Fibroblast of pulmonary artery (primary cell): ENCODE results near the gene HK3.

Experiments used
- DNase-seq: peaks from one replicate; pipeline ENCODE4 v3.0.0-alpha.2; 2010; ENCODE audit warnings: low read depth
- H3K4me3 ChIP-seq: replicated peaks from 2 replicates; pipeline ENCODE4 v1.5.1; 2011; ENCODE audit warnings: low read depth, mild to moderate bottlenecking, control low read depth, low read length, moderate library complexity
- TF ChIP-seq, protein P1 (sequence below): IDR thresholded peaks from 2 replicates; pipeline ENCODE4 v1.5.1; 2011; ENCODE audit warnings: mild to moderate bottlenecking, control low read depth, low read length, inconsistent platforms; ENCODE audit errors: missing control alignments

HK3 gene

DNA sequence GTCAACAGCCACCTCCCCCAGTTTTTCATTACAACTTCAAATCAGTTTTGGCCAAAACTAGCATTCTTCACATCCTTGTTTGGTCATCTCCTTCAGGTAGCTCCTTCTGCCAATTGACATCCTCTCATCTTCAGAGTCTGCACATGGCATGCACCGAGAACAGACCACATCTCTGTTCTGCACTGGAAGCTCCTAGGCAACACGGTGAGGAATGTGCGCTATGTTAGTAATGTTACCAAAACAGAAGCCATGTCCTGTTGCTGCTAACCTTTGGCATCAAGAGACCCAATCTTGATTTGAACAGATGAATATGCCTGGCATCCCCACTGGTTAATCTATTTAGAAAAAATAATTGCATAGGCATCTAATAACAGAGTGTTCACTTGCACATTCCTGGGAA lies 5.1 kb upstream of the HK3 start:
- DNase-seq, result no peak
- TF ChIP-seq, protein P1, sequence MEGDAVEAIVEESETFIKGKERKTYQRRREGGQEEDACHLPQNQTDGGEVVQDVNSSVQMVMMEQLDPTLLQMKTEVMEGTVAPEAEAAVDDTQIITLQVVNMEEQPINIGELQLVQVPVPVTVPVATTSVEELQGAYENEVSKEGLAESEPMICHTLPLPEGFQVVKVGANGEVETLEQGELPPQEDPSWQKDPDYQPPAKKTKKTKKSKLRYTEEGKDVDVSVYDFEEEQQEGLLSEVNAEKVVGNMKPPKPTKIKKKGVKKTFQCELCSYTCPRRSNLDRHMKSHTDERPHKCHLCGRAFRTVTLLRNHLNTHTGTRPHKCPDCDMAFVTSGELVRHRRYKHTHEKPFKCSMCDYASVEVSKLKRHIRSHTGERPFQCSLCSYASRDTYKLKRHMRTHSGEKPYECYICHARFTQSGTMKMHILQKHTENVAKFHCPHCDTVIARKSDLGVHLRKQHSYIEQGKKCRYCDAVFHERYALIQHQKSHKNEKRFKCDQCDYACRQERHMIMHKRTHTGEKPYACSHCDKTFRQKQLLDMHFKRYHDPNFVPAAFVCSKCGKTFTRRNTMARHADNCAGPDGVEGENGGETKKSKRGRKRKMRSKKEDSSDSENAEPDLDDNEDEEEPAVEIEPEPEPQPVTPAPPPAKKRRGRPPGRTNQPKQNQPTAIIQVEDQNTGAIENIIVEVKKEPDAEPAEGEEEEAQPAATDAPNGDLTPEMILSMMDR, result no peak
- H3K4me3 ChIP-seq, result no peak overlapping the region

DNA sequence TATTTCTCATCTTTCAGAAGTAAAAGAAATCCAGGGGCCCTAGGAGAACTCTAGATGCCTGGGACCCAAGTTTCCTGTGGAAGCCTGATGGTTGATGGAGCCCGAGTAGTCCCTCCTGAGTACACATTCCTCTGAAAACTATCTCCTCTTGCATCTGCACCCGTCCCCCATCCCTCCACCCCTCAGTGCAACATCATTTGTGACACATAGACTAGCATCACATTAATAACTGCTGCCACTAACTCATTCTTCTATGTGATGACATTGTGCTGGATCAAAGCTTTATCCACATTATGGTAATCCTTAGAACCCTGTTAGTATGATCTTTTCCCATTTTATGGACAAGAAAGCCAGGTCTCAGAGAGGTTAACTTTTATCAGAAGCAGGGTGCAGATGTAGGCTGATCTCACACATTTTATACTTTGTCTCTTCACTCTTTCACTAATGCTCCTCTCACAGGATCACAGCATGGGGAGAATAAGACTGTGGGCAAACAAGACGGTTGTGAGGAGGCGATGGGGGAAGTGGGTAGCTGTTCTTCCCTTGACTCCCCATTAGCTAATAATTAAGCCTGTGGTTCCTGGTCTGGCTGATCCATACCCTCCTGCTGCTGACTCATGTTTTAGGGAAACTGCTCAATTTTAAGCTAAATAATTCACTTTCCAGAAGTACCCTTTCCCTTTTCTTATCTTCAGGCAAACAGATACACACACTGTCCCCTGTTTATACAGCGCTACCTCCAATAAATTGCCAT lies 3.9 kb upstream of the HK3 start:
- DNase-seq, result no peak
- no peak overlapping the region for H3K4me3 ChIP-seq
- TF ChIP-seq, protein P1, result no peak

DNA sequence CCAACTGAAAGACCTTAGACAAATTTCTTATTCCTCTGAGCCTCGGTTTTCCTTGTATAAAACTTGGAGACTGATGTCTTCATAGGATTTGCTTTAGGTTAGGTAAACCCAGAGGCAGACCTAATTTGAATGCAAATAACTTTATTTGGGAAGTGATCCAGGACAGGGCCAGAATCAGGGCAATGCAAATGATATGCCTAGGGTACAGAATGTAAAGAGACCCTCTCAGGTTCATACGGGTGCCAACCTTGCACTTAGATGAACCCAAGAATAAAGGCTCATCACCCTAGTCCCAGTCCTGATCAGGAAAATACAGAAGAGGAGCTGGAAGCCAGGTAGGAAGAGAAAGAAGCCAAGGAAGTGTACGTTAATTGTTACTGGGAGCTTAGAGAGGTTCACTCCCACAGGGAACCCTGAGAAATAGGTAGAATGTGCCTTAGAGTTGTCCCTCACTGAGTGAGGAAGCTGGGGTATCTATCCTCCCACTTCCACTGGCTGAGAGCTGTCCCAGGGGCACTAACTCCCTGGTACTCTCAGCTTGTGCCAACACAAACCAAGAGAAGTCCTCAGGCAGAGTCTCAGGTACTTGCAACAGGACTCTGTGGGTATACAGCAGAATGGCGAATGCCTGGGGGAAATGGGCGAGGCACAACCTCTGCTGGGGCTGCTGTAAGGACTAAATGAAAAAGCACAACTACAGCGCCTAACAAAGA lies 3.1 kb upstream of the HK3 start:
- no peak overlapping the region for H3K4me3 ChIP-seq
- TF ChIP-seq, protein P1, result no peak
- DNase-seq, result no peak

DNA sequence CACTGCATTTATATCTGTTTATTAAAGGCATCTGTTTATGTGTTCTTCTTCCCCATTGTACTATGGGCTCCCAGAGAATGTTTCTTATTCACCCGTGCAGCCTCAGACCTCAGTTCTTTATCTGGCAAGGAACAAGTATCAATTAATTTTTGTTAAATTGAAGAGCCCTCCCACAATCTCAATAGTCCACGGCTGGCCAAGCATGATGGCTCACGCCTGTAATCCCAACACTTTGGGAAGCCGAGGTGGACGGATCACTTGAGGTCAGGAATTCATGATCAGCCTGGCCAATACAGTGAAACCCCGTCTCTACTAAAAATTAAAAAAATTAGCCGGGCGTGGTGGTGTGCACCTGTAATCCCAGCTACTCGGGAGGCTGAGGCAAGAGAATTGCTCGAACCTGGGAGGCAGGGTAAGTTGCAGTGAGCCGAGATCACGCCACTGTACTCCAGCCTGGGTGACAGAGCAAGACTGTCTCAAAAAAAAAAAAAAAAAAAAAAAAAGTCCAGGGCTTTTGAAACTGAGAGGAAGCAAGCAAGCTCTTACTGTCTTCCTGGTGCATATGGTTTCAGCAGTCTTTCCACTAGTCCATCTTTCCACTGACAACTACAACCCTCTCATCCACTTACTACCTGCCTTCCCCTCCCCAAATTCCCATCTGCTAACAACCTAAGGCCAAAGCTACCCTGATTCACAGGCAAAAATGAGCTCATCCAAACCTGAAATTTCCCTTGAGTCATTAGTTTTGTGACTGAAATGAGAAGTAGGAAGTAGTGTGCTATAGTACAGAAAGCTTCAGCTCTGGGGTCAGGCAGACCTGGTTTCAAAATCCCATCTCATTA lies 2.3 kb upstream of the HK3 start:
- no peak overlapping the region for H3K4me3 ChIP-seq
- DNase-seq, result no peak
- TF ChIP-seq, protein P1, result no peak

DNA sequence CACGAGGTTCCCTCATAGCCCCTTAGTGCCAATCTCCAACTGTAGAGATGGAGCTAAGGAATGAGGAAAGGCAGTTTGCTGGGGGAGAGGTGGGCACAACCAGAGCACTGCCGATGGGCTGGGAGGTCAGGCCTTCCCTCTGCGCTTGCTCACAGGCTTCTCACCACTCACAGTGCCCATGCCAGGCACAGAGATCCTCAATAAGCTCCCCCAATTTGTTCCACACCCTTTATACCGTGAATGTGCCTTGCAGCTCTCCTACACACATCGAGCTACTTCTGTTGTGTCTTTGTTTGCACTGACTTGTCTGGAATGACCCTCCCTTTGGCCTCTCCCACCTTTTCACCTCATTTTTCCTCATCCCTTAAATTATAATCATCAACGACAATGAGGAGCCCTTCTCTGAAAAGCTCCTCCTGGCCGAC lies 1.6 kb upstream of the HK3 start:
- no peak overlapping the region for H3K4me3 ChIP-seq
- DNase-seq, result no peak
- TF ChIP-seq, protein P1, result no peak

DNA sequence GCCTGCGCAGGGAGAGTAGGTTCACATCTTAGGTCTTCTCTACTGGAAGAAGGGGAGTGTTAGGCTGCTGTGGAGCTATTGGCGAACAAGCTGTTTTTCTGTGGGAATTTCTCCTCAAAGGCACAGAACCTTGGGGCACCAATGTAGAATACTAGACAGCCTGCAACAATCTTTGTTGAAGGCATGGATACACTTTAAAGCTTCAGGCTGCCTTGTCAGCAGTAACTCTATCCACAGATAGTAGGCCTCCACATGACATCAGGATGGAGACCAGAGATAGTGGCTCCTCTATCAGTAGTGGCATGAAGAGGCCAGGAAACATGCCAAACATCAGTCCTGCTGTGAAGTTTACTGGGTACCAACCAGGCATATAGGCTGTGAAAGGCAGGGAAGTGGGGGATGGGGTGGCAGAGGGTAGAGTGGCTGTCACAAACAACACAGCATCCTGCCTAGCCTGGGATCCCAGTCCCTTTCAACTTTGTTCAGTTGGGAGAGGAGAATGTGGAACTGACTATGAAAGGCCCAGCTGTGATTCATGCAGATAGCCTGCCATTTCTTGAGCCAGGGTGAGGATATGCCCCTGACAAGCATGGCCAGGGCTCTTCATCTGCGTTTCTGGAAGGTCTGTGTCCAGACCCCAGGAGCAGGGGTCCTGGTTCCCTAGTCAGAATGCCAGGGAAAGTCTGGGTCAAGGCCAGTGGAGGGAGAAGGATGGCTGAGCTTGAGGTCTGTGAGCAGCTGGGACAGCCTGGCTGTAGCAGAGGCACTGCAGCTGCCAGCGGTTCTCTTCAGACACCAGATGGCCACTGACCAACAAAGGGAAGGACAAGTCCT lies 1.0 kb upstream of the HK3 start:
- DNase-seq, result no peak
- H3K4me3 ChIP-seq, result no peak overlapping the region
- TF ChIP-seq, protein P1, result no peak
